ENCODE data around the gene HELB.

The HELB gene

DNA sequence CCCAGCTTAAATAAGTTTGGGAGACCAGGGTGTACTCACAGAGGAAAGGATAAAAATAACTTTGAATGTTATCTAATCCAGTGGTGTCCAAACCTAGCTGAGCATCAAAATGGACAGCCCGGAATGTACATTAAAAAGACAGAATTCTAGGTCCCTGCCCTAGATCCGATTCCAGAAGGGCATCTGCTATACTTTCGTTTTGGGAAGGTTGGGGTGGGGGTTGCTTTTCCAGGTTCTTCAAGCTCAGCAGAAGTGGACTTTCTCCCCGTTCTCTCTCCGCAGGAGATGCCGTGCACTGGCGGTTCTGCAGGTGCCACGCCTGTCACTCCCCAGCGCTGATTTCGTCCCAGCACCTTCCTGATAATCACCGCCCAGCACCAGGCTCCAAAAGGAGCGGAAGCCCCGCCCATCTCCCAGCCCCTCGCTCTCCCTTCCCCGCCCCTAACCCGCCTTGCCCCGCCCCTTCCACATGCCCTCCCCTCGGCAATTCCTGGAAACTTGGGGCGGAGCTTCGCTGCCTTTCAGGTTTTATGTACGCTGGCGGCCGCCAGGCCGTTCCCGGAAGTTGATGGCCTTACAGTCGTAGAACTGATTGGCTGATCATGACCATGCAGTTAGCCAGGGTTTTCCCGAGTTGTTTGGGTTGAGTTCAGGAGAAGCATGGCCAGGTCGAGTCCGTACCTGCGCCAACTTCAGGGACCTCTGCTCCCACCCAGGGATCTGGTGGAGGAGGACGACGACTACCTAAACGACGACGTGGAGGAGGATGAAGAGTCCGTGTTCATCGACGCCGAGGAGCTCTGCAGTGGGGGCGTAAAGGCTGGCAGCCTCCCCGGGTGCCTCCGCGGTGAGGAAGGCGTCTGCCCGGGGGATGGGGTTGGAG is at the start of gene HELB:
Gene HELB, plus strand, starts transcription at position 550 of the 883 bp plus-strand sequence. Its CDS starts 111 bp downstream, at position 661.
- DNase-seq (ENCODE audit: low spot score) = peak; percentile 95

DNA sequence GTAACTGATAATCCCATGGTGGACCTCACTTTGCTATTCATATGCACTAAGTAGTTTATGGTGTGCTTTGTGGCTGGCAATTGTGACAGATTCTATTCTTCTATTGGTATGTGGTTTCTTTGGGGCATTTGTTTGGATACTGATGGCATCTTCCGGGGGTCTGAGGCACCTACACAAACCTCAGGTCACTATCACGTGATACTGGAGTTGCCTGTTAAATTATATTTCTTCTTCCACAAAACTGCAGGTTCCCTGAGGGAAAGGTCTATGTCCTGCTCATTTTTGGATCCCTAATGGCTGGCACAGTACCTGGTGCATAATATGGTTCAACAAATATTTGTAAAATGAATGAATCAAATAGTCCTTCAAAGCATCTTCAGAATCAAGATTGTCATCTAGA is 49.5 kb upstream of the HELB start:
- no peak for DNase-seq (ENCODE audit: low spot score)

DNA sequence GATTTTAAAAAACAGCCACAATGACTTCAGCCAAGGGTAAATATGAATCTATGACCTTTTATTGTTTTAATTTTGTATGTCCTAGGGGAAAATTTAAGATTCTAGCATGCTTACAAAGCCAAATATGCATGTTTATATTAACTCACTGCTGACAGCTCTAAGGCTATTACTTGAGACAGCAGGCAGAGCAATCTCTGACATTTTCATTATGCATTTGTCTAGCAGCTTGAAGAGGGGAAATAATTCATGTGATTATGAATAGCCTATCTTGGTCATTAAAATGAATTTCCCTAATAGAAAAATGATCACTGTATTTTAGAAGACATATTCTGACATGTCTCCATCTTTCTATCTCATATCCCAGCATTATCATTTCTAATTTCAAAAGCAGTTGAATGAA is 46.6 kb upstream of the HELB start:
- no peak for DNase-seq (ENCODE audit: low spot score)

DNA sequence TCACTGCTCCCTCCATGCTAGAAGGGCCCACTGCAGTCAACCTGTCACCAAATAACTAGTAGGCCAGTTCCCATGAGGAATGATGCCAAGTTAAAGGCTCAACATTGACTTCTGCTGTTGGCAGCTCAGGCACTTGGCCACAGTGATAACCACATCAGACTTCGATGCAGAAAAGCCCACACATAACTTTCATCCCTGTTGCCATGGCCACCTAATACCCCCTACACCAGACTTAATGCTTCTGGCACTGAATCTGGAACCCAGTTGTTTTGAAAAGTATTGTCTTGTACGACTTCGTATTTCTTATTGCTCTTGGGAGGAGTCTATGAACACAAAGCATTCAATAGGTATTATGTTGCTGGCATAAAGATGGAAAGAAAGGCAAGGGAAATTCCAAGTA is 44.3 kb upstream of the HELB start:
- no peak for DNase-seq (ENCODE audit: low spot score)

DNA sequence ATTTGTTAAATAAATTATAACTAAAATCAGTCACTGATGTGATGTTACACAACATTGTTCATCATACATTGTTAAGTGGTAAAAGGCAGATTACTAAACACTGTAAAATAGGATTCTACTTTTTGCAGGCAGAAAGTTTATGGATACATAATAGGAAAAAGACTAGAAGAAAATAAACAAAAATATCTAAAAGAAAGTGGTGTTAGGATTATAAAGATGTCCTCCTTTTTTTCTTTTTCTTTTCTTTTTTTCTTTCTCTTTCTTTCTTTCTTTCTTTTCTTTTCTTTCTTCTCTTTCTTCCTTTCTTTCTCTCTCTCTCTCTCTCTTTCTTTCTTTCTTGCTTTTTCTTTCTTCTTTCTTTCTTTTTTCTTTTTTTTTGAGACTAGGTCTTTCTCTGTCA is 39.6 kb upstream of the HELB start:
- no peak for DNase-seq (ENCODE audit: low spot score)

DNA sequence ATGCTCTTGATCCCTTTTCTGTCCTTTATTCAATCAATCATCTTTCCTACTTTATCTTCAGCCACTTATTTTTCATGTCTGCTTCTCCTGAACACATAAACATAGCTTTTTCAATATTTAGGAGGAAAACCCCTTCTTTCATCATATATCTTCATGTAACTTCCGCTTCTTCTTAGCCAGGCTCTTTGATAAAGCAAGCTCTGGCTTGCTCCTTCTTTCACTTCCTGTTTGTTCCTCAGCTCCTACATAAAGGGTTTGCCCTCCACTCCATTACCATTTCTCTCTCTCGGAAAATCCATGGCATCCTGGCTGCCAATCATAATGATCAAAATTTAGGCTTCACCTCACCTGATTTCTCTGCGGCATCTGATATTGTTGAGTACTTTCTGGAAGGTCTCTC is 33.7 kb upstream of the HELB start:
- DNase-seq (ENCODE audit: low spot score) = no peak

DNA sequence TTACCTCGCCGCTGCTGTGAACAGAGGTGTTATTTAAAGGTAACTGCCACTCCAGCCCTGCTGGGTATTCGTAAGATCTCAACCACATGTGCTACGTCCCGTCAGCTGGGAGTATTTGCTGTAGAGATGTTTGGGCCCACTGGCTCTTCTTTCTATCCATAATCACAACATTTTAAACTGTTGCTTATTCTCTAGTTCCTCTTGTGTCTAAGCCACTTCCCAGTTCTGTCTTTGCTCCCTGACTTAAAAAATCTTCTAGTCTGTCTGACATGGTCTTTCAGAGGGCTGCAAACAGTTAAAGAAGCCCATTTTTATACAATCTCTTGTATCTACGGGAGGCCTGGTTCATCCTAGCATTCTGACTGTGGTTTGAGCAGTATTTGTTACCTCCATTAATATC is 33.2 kb upstream of the HELB start:
- DNase-seq (ENCODE audit: low spot score) = no peak

DNA sequence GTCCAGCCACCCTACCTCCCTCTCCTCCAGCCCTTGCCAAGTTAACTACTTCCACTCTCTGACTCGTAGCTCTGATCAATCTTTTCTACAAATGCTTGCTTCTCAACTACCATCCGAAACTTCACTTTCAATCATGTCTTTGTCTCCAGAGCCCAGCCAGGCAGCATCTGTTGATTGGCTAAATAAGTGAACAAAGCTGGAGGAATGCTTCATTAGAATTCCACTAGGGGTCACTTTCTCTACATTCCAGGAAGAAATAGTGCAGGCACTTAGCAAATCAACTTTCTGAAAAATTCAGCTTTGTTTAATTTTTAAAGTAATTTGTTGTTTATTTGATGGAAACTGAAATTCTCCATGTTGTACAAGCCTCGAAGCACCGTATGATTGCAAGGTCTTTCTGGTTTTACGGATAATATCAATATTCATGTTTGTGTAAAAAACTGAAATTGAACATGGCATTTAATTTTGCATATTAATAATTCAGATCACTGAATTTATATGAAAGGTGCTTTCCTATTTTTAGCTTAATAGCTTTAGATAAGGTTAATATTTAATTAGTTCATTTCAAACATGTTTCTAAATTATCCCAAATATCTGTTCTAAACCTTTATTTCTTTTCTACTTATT is 32.4 kb upstream of the HELB start:
- DNase-seq (ENCODE audit: low spot score) = peak; percentile 39

GRCh38 chr12:66270613-66271012 is 31.7 kb upstream of the HELB start:
- no peak for DNase-seq (ENCODE audit: low spot score)

DNA sequence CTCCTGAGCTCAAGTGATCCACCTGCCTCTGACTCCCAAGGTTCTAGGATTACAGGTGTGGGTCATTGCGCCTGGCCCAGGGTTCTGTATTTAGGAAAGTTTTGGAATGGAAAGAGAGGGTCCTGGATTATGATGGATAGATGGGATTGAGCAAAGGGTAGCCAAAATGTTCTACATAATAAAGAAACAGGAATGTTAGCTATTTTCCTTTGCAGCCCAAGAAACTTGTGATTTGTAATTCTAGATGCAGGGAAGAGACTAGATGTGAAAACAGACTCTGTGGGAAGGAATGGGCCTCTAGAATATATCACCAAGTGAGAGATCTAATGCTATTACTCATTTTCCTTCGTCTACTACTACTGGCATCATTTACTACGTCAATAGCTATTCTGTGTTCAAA is 29.6 kb upstream of the HELB start:
- DNase-seq (ENCODE audit: low spot score) = no peak

- no peak for DNase-seq (ENCODE audit: low spot score)
Measured at GRCh38 chr12:66273147-66273546, 29.1 kb upstream of the HELB start.

DNA sequence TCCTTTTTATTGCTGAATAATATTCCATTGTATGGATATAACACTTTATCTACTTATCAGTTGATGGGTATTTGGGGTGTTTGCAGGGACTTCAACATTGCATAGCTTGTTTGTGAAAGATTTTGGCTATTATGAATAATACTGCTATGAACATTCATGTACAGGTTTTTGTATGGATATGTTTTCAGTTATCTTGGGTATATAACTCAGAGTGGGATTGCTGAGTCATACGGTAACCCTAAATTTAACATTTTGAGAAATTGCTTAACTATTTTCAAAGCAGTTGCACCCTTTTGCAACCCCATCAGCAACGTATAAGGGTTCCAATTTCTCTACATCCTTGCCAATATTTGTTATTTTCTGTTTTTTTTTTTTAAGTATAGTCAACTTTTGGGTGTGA is 27.3 kb upstream of the HELB start:
- no peak for DNase-seq (ENCODE audit: low spot score)

- DNase-seq (ENCODE audit: low spot score) = peak; percentile 18
Measured at GRCh38 chr12:66279123-66279712, 23.1 kb upstream of the HELB start.

DNA sequence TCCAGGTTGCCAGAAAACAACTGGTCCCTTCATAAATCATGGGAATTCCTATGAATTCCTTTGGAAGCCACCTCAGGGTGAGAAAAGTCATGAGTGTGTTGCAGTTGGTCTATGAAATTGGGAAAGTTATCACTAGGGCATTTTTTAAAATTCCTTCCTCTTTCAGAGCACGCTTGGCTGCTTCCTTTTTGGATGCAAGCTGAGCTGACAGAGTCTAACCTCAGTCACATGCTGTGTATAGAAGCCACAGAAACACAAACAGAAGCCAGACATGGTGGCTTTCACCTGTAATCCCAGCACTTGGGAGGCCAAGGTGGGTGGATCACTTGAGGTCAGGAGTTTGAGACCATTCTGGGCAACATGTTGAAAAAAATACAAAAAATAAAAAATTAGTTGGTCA is 21.7 kb upstream of the HELB start:
- DNase-seq (ENCODE audit: low spot score) = no peak

DNA sequence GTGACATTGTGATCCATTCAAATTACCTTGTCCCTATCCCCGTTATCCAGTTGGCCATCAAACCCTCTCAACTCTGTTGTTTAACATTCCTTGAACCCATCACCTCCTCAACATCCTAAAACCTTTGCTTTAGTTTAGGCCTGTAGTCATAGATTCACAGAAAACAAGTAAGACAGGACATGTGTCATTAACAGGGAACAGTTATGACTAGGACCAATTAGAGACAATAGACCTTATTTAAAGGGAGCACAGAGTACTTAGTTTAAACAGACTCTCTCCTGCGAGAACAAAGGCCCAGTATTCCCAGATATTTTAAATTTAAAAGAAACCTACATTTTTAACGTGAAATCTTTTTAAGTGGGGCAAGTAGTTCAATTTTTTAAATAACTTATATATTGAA is 20.0 kb upstream of the HELB start:
- DNase-seq (ENCODE audit: low spot score) = no peak

DNA sequence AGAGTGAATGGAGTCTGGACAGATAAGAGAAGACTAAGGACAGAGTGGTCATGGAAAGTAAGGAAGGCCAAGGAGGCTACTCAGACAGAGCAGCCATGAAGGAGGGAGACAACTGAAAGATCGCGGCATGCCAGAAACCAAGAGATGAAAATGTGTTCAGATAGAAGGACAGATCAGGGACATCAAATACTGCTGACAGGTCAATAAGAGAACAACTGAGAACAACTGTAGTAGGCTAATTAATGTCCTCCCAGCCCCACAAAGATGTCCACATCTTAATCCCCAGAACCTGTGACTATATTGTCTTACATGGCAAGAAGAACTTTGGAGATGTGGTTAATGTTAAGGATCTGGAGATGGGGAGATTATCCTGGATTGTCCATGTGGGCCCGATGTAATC is 15.0 kb upstream of the HELB start:
- no peak for DNase-seq (ENCODE audit: low spot score)

GRCh38 chr12:66288121-66288520 is 14.2 kb upstream of the HELB start:
- DNase-seq (ENCODE audit: low spot score) = peak; percentile 12

GRCh38 chr12:66289485-66289884 is 12.8 kb upstream of the HELB start:
- no peak for DNase-seq (ENCODE audit: low spot score)

DNA sequence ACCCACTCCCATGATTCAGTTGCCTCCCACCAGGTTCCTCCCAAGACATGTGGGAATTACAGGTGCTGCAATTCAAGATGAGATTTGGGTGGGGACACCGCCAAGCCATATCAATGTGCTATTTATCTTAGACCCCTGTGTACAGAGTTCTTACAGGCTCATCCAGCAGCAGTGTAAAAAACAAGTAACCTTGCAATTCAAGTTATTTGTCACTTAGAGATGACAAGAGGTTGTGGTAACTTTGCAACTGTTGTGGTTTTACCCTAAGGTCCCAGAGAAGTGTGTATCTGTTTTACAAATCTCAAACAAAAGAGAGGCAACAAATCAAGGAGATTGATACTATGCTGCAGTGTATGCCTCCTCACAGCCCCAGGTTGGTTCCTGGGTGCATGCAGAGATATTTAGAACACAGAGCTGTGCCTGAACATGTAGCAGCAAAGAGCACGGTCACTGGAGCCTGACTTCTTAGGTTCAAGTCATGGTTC is 11.5 kb upstream of the HELB start:
- DNase-seq (ENCODE audit: low spot score) = no peak

DNA sequence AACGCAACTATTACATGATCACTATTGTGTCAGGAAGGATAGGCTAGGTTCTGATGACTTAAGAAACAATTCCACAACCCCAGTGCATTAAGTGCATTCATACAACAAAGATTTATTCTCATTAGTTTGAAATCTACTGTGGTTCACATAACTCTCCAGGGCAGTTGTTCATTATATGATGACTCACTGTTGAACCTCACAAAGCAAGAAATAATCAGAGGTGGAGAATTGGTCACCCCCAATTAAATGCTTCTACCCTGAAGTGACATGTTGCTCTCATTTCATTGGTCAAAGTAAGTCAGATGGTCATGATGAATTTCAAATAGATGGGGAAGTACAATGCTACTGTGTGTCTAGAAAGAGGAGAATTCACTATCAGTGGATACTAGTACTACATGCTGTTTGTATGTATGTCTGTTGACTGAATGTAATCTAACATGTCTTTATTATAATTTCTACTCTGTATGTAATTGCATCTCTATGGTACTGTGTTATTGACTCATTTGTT is 6.1 kb upstream of the HELB start:
- no peak for DNase-seq (ENCODE audit: low spot score)

DNA sequence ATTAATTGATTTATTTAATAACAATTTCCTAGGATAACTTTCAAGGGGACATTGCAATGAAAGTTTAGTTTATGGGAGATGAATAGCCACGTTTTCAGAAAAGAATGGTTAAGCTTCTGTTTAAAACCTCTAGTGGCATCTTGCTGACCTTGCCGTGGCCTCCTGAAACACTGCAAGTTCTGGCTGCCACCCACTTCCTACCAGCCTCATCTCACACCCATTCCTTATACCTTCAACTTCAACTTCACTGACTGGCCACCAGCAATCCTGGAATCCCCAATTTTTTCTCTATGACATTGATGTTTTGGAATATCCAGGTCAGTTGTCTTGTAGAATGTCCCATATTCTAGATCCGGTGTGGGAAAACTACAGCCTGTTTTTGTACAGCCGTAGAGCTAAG is 5.2 kb upstream of the HELB start:
- no peak for DNase-seq (ENCODE audit: low spot score)

DNA sequence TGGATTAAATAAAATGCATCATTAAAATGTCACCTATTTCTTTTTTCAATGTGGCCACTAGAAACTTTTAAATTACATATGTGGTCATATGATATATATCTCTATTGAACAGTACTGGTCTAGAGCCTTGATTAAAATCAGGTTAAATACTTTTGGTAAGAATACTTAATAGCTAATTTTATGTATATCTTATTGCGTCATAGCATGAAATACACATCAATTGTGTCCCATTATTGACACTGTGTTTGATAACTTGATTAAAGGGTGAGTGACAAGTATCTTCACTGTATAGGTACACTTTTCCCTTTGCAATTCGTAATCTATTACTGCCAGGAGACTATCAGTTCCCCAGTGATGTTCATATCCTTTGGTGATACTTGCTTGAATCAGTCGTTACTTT is 4.4 kb upstream of the HELB start:
- no peak for DNase-seq (ENCODE audit: low spot score)

DNA sequence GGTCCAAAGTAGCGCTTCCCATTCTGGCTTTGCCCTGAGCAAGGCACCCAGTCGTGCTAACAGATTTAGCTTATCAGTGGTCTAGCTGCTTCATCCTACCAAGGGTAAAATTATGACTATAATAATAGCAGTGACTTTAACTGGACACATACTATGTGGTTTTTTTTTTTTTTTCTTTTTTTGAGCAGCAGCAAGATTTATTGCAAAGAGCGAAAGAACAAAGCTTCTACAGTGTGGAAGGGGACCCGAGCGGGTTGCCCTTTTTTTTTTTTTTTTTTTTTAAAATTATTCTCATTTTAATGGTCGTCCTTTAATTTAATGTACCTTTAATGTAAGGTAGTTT is 505 bp downstream of the HELB start:
- no peak for DNase-seq (ENCODE audit: low spot score)
